ENCODE results near the gene NTM.

GRCh38 chr11:131378931-131379330 lies 8.5 kb downstream of the NTM start:
- no peak for TF ChIP-seq CTCF (IDR thresholded peaks at IDR 0.05)
- TF ChIP-seq POLR2A (IDR thresholded peaks at IDR 0.05), result no peak

Measured in transverse colon (tissue), 3 donors.